Mucosa of descending colon (tissue), 3 donors: ENCODE results near the gene HOXA6. TPM values are rescaled to one million over a fixed set of nuclear protein-coding genes. Genes with fewer than 3 reads are reported as not detected.

ENCODE experiments used
- ATAC-seq: fragments of 200-7000 bp; cut with Tn5 transposase; one replicate; pipeline ENCODE4 v1.9.1; 2020; ENCODE audit warnings: mild to moderate bottlenecking, moderate library complexity
- DNase-seq, 3 donors: peaks; one replicate each; pipeline ENCODE4 v3.0.0-alpha.2; 2020
- H3K36me3 ChIP-seq: fragments of 200-600 bp; one replicate; pipeline ENCODE4 v1.8.0; 2021; ENCODE audit warnings: low read depth, mild to moderate bottlenecking
- H3K4me1 ChIP-seq: fragments of 200-600 bp; one replicate; pipeline ENCODE4 v1.8.0; 2021; ENCODE audit warnings: low read depth, mild to moderate bottlenecking
- H3K4me3 ChIP-seq: fragments of 200-600 bp; one replicate; pipeline ENCODE4 v1.8.0; 2021; ENCODE audit warnings: mild to moderate bottlenecking
- H3K9me3 ChIP-seq: fragments of 200-600 bp; one replicate; pipeline ENCODE4 v1.8.0; 2021; ENCODE audit warnings: mild to moderate bottlenecking
- CTCF ChIP-seq: fragments of 200-600 bp; IDR thresholded peaks from one replicate; pipeline ENCODE4 v1.8.0; 2022; ENCODE audit warnings: antibody characterized with exemption, mild to moderate bottlenecking
- intact Hi-C, 2 donors: fragments of 100-400 bp; cut with DNase I in 1 of 2; cut with micrococcal nuclease in 1 of 2; formaldehyde crosslinking; loops; one replicate each; pipeline versions ENCODE4 v1.11.0 to v1.11.1; 2022; cut with DNase I, micrococcal nuclease
- total RNA-seq, 3 donors: library from RNA; stranded (reverse); fragmentation: NEBNext Ultra II Directional in 2 of 3; extraction: Animal tissue kit (Norgen Biotek cat#: 25700) in 2 of 3; gene quantifications; one replicate each; pipeline versions ENCODE4 v1.2.1 to v1.2.4, GENCODE V29; 2021 to 2023
- donor health status: DM: no; HTN: no; CAD: no; lungs with moderate emphysema.
- donor health status: DM: no; HTN: no; CAD: no.
- donor health status: DM: no; HTN: yes; CAD: no.

HOXA6 gene
- total RNA-seq, 3 donors from 2014 or later: 20.2 to 39.5 (median 20.5) TPM

- Histone ChIP-seq H3K4me3 (no peak overlapping the region), H3K36me3 (no peaks in the 10 kb centered on the region), H3K4me1 (peaks cover 16% of the 10 kb centered on the region), H3K9me3 (no peaks in the 10 kb centered on the region)
- intact Hi-C loops: no loop called here
- ATAC-seq (no peak), DNase-seq (no peak)
- no peak for TF ChIP-seq CTCF
Observed at GRCh38 chr7:27176524-27176845, 28.9 kb upstream of the HOXA6 start.

- H3K4me1 ChIP-seq: peaks cover 16% of the 10 kb centered on the region
- intact Hi-C loops: no loop called here
- DNase-seq (peak in 2 of 3 donors; percentile 64 to 67), ATAC-seq (peak; percentile 3)
- no peaks in the 10 kb centered on the region for H3K9me3 ChIP-seq
- TF ChIP-seq CTCF: no peak
- peak overlapping the region; percentile 7 for H3K4me3 ChIP-seq
- no peaks in the 10 kb centered on the region for H3K36me3 ChIP-seq
Observed at GRCh38 chr7:27175626-27176523, 28.3 kb upstream of the HOXA6 start.

GRCh38 chr7:27174874-27175625 lies 27.5 kb upstream of the HOXA6 start:
- H3K4me1 ChIP-seq: peaks cover 13% of the 10 kb centered on the region
- intact Hi-C loops: no loop called here
- no peak for TF ChIP-seq CTCF
- H3K4me3 ChIP-seq: no peak overlapping the region
- DNase-seq (peak; percentile 73 to 90 (median 85)), ATAC-seq (peak; percentile 68)
- no peaks in the 10 kb centered on the region for H3K9me3 ChIP-seq
- H3K36me3 ChIP-seq: no peaks in the 10 kb centered on the region

- Histone ChIP-seq H3K36me3 (no peaks in the 10 kb centered on the region), H3K4me1 (peaks cover 11% of the 10 kb centered on the region), H3K9me3 (no peaks in the 10 kb centered on the region), H3K4me3 (peak within 1 kb of the TSS; percentile 48)
- intact Hi-C loops: no loop called here
- DNase-seq (peak; percentile 76 to 83 (median 79)), ATAC-seq (peak; percentile 2)
- TF ChIP-seq CTCF: no peak
Observed at GRCh38 chr7:27173956-27174873, 26.6 kb upstream of the HOXA6 start, which contains the start of gene HOXA10. HOXA10 (minus strand) TSS chr7:27174320; CDS start chr7:27174306, 14 bp downstream.

- no peaks in the 10 kb centered on the region for H3K9me3 ChIP-seq
- H3K4me3 ChIP-seq: peak overlapping the region; percentile 48
- peaks cover 11% of the 10 kb centered on the region for H3K4me1 ChIP-seq
- intact Hi-C loops: no loop called here
- no peaks in the 10 kb centered on the region for H3K36me3 ChIP-seq
- DNase-seq: peak in 2 of 3 donors; percentile 59 to 70
- ATAC-seq: peak; percentile 31
- no peak for TF ChIP-seq CTCF
Observed at GRCh38 chr7:27173511-27173955, 26.0 kb upstream of the HOXA6 start.
